Right cardiac atrium (tissue), 5 donors: ENCODE data around the gene CMSS1. TPM values are rescaled to one million over a fixed set of nuclear protein-coding genes. Genes with fewer than 3 reads are reported as not detected.
"Not testable (repeated sequence)": the region's sequence is repeated elsewhere in the genome, so short reads cannot be mapped to it uniquely, and the experiment has no call there.

Source experiments
- ATAC-seq, 2 donors: fragments of 200-7000 bp; cut with Tn5 transposase; one replicate each; pipeline versions ENCODE4 v1.8.0 to v1.9.1; 2020; ENCODE audit warnings: moderate library complexity in 2 of 2, mild to moderate bottlenecking in 1 of 2
- DNase-seq, 3 donors: peaks; one replicate each; pipeline ENCODE4 v3.0.0-alpha.2; 2020
- H3K27ac ChIP-seq: one replicate; pipeline ENCODE4 v1.5.1; 2013; ENCODE audit warnings: mild to moderate bottlenecking, low read length, control low read depth, moderate library complexity
- H3K27me3 ChIP-seq: one replicate; pipeline ENCODE4 v1.6.1; 2013; ENCODE audit not compliant: control insufficient read depth, insufficient read depth
- H3K4me1 ChIP-seq: one replicate; pipeline ENCODE4 v1.6.1; 2013; ENCODE audit warnings: low read length; ENCODE audit not compliant: control insufficient read depth, insufficient read depth
- H3K4me3 ChIP-seq: one replicate; pipeline ENCODE4 v1.5.1; 2013; ENCODE audit warnings: low read length, control low read depth
- H3K9me3 ChIP-seq: one replicate; pipeline ENCODE4 v1.6.1; 2013; ENCODE audit warnings: low read length; ENCODE audit not compliant: control insufficient read depth
- WGBS: extraction: QIAGEN DNeasy Blood & Tissue Kit; methylation state at CpG from one replicate; pipeline ENCODE4 v1.1.7; 2013; 5-methylcytosine and 5-hydroxymethylcytosine counted together
- intact Hi-C, 4 donors: fragments of 100-400 bp; cut with DNase I; formaldehyde crosslinking; loops; one replicate each; pipeline versions ENCODE4 v1.11.0 to v1.14.0; 2022 to 2023
- microRNA-seq, 2 donors: library from miRNA; unstranded; fragments of <30 nt; microRNA quantifications; one replicate each; pipeline ENCODE4 v1.2.0, GENCODE V29; 2020 to 2021
- polyA plus RNA-seq: library from polyadenylated mRNA; stranded (reverse); fragments of 200-250 nt; gene quantifications from one replicate; pipeline ENCODE4 v1.2.3, GENCODE V29; 2013
- total RNA-seq, 4 donors: library from RNA; stranded (reverse); fragmentation: NEBNext Ultra II Directional; extraction: Animal tissue kit (Norgen Biotek cat#: 25700); gene quantifications; one replicate each; pipeline ENCODE4 v1.2.1, GENCODE V29; 2021
- donor health status: healthy with polysubstance abuse.
- donor health status: DM: no; HTN: yes; CAD: no.
- donor health status: DM: no; HTN: no; CAD: no.
- donor health status: DM: no; HTN: yes; CAD: no; lungs with severe emphysema.
- donor health status: DM: yes; HTN: yes; CAD: no.

Gene CMSS1
- total and polyA plus RNA-seq, 5 donors, result 18.9 to 33.8 (median 26.6) TPM

DNA sequence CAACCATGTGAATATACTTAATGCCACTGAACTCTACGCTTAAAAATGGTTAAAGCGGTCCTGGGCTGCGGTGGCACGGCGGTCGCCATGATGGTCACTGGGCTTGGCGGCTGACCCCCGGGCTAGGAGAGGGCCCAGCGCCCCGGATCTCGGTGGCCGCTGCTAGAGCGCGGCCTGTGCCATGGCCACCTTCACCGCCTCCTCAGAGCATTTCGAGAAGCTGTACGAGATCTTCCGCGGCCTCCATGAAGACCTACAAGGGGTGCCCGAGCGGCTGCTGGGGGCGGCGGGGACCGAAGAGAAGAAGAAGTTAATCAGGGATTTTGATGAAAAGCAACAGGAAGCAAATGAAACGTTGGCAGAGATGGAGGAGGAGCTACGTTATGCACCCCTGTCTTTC is 407.5 kb downstream of the CMSS1 start:
- H3K27me3 ChIP-seq, result no peaks in the 10 kb centered on the region
- ATAC-seq, result no peak
- 95% methylated on average over 26 of the region's 26 CpGs for WGBS
- peaks cover 2% of the 10 kb centered on the region for H3K4me1 ChIP-seq
- H3K9me3 ChIP-seq, result no peaks in the 10 kb centered on the region
- H3K4me3 ChIP-seq, result no peak overlapping the region
- DNase-seq, result no peak
- intact Hi-C loops, result no loop called here
- H3K27ac ChIP-seq, result no peak overlapping the region

DNA sequence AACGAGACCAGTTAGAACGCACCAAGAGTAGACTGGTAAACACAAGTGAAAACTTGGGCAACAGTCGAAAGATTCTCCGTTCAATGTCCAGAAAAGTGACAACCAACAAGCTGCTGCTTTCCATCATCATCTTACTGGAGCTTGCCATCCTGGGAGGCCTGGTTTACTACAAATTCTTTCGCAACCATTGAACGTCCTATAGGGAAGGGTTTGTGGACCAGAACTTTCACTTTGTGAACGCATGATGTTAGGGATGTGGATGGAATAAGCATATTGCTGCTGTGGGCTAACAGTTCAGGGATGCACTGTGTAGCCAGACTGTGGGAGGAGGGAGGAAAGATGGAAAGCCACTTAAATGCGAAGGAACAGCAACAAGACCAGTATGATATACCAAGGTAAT is 408.2 kb downstream of the CMSS1 start:
- 88% methylated on average over 8 of the region's 8 CpGs for WGBS
- peaks cover 2% of the 10 kb centered on the region for H3K4me1 ChIP-seq
- H3K27ac ChIP-seq, result no peak overlapping the region
- ATAC-seq (no peak), DNase-seq (no peak)
- no peaks in the 10 kb centered on the region for H3K27me3 ChIP-seq
- intact Hi-C loops, result no loop called here
- H3K4me3 ChIP-seq, result no peak overlapping the region
- no peaks in the 10 kb centered on the region for H3K9me3 ChIP-seq

DNA sequence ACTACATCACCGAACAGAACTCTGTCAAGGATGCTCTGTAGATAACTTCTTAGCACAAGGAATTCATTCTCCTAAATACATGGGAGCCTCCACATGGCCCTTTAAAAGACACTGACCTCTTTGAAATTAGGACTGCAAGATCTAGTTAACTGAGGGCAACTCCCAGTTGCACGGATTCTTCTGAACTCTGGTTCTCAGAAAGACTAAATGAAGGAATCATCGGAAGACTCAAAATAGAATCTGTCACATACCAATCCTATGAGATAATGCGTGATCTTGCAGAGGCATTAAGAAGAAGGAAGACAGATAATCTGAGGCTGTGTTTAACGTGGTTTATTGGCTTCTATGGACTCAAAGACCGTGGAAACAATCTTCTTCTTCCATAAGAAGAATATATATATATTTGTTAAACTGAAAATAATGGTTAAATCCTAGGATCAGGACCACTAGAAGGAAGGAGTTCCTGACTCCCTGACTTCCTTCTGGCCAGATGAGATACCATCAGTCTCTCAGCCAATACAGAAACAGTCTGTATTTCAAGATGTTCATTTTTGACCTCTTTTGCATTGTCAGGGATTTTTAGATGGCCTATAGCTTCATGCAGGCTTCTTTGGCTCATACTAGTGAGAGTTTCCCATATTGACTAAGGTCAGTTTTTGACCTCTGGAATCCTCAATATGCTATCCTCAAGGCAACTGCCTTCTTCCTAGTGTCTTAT is 409.2 kb downstream of the CMSS1 start:
- WGBS, result 24% methylated on average over 6 of the region's 6 CpGs

DNA sequence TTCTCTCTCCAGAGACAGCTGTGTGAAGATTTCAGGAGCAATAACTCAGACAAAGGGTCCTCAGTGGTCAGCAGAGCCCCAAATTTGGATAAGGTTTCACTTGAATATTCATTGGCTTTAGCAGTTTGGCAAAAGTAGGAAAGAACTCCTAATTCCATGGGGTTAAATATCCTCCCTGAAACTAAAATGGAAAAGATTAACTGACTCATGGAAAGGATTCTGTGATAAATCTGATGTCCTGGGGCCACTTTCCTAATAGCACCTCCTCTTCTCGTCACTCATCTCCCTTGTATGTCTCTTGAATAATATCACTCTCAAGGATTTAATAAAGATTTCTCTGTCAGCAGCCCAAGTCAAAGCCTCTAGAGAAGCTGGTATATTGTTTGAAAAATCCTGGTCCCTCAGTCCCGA is 409.9 kb downstream of the CMSS1 start:
- peaks cover 2% of the 10 kb centered on the region for H3K4me1 ChIP-seq
- H3K27me3 ChIP-seq, result no peaks in the 10 kb centered on the region
- no peak overlapping the region for H3K27ac ChIP-seq
- H3K9me3 ChIP-seq, result no peaks in the 10 kb centered on the region
- 65% methylated on average over 2 of the region's 2 CpGs for WGBS
- H3K4me3 ChIP-seq, result no peak overlapping the region
- intact Hi-C loops, result no loop called here
- DNase-seq (no peak), ATAC-seq (no peak)

More for the DNA sequence above, 409.2 kb downstream of the CMSS1 start:
- intact Hi-C loops, result no loop called here
- no peak for DNase-seq
- Histone ChIP-seq H3K4me3 (no peak overlapping the region), H3K27me3 (no peaks in the 10 kb centered on the region), H3K27ac (peak overlapping the region; percentile 37), H3K9me3 (no peaks in the 10 kb centered on the region), H3K4me1 (peaks cover 2% of the 10 kb centered on the region)
- ATAC-seq, result peak; percentile 31 to 50

- no peak for ATAC-seq
- Histone ChIP-seq H3K4me1 (peaks cover 2% of the 10 kb centered on the region), H3K27ac (no peak overlapping the region), H3K4me3 (no peak overlapping the region), H3K9me3 (no peaks in the 10 kb centered on the region), H3K27me3 (no peaks in the 10 kb centered on the region)
- WGBS, result 88% methylated on average over 1 of the region's 1 CpG
- intact Hi-C loops, result no loop called here
- no peak for DNase-seq
Observed at GRCh38 chr3:100228247-100228646, 410.6 kb downstream of the CMSS1 start.

GRCh38 chr3:100229188-100229587 is 411.5 kb downstream of the CMSS1 start:
- H3K9me3 ChIP-seq, DNase-seq, H3K4me1 ChIP-seq, ATAC-seq, H3K4me3 ChIP-seq, H3K27me3 ChIP-seq, intact Hi-C loops, H3K27ac ChIP-seq: not testable (repeated sequence)
- WGBS, result 81% methylated on average over 3 of the region's 3 CpGs

DNA sequence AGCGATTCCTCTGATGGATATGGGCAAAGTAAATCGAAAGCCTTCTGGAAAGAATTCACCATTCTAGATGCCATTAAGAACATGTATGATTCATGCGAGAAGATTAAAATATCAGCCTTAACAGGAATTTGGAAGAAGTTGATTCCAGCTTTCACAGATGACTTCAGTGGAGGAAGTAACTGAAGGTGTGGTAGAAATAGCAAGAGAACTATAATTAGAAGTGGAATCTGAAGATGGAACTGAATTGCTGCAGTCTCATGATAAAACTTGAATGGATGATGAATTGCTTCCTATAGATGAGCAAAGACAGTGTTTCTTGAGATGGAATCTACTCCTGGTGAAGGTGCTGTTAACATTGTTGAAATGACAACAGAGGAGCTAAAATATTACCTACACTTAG is 413.0 kb downstream of the CMSS1 start:
- H3K27ac ChIP-seq, result no peak overlapping the region
- no peak for DNase-seq
- no peak overlapping the region for H3K4me3 ChIP-seq
- 91% methylated on average over 3 of the region's 3 CpGs for WGBS
- intact Hi-C loops, result no loop called here
- no peaks in the 10 kb centered on the region for H3K27me3 ChIP-seq
- peaks cover 2% of the 10 kb centered on the region for H3K4me1 ChIP-seq
- ATAC-seq, result no peak
- H3K9me3 ChIP-seq, result no peaks in the 10 kb centered on the region

Small RNAs within 50 kb of the gene (microRNA-seq; reads per million reads assigned to microRNA genes)
- 0 reads per million in 2 donors for gene MIR3921

Other genes starting within 250 kb of the CMSS1 start
- gene COL8A1, start 179.3 kb upstream of the CMSS1 start, total RNA-seq, result 10 to 100 TPM; 28.9 to 57.5 (median 34.6) TPM
- gene COL8A1, start 179.3 kb upstream of the CMSS1 start, polyA plus RNA-seq, result 16.5 TPM